ENCODE data around the gene P2RX2.

- TF ChIP-seq, protein P1, sequence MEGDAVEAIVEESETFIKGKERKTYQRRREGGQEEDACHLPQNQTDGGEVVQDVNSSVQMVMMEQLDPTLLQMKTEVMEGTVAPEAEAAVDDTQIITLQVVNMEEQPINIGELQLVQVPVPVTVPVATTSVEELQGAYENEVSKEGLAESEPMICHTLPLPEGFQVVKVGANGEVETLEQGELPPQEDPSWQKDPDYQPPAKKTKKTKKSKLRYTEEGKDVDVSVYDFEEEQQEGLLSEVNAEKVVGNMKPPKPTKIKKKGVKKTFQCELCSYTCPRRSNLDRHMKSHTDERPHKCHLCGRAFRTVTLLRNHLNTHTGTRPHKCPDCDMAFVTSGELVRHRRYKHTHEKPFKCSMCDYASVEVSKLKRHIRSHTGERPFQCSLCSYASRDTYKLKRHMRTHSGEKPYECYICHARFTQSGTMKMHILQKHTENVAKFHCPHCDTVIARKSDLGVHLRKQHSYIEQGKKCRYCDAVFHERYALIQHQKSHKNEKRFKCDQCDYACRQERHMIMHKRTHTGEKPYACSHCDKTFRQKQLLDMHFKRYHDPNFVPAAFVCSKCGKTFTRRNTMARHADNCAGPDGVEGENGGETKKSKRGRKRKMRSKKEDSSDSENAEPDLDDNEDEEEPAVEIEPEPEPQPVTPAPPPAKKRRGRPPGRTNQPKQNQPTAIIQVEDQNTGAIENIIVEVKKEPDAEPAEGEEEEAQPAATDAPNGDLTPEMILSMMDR (conservative IDR thresholded peaks at IDR 0.05; ENCODE audit: low read depth in 2 of 2), result no peak
- TF ChIP-seq POLR2AphosphoS5 (IDR thresholded peaks at IDR 0.05; ENCODE audit: low read depth) (no peak), EZH2 (IDR thresholded peaks at IDR 0.05; ENCODE audit: low read depth, unreplicated experiment) (no peak), EZH2phosphoT487 (IDR thresholded peaks at IDR 0.05; ENCODE audit: unreplicated experiment) (no peak), JUNB (IDR thresholded peaks at IDR 0.05; ENCODE audit: unreplicated experiment) (no peak), ETS1 (IDR thresholded peaks at IDR 0.05) (no peak), ZNF114 (CRISPR knock-in tag; IDR thresholded peaks at IDR 0.05) (no peak), CREB1 (CRISPR knock-in tag; IDR thresholded peaks at IDR 0.05; ENCODE audit: low read depth) (no peak), STAT1 (IDR thresholded peaks at IDR 0.05; ENCODE audit: unreplicated experiment) (no peak), ZNF462 (CRISPR knock-in tag; IDR thresholded peaks at IDR 0.05) (no peak), NANOG (IDR thresholded peaks at IDR 0.05; ENCODE audit: borderline replicate concordance) (no peak), ZNF331 (CRISPR knock-in tag; IDR thresholded peaks at IDR 0.05; ENCODE audit: low read depth) (no peak)
- TF ChIP-seq, protein P2, sequence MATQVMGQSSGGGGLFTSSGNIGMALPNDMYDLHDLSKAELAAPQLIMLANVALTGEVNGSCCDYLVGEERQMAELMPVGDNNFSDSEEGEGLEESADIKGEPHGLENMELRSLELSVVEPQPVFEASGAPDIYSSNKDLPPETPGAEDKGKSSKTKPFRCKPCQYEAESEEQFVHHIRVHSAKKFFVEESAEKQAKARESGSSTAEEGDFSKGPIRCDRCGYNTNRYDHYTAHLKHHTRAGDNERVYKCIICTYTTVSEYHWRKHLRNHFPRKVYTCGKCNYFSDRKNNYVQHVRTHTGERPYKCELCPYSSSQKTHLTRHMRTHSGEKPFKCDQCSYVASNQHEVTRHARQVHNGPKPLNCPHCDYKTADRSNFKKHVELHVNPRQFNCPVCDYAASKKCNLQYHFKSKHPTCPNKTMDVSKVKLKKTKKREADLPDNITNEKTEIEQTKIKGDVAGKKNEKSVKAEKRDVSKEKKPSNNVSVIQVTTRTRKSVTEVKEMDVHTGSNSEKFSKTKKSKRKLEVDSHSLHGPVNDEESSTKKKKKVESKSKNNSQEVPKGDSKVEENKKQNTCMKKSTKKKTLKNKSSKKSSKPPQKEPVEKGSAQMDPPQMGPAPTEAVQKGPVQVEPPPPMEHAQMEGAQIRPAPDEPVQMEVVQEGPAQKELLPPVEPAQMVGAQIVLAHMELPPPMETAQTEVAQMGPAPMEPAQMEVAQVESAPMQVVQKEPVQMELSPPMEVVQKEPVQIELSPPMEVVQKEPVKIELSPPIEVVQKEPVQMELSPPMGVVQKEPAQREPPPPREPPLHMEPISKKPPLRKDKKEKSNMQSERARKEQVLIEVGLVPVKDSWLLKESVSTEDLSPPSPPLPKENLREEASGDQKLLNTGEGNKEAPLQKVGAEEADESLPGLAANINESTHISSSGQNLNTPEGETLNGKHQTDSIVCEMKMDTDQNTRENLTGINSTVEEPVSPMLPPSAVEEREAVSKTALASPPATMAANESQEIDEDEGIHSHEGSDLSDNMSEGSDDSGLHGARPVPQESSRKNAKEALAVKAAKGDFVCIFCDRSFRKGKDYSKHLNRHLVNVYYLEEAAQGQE (IDR thresholded peaks at IDR 0.05; ENCODE audit: unreplicated experiment), result no peak
Observed at GRCh38 chr12:132578826-132579225, 39.8 kb upstream of the P2RX2 start.
